Mucosa of descending colon (tissue), 3 donors: Measurements from ENCODE around the gene IGHMBP2. TPM values are rescaled to one million over a fixed set of nuclear protein-coding genes. Genes with fewer than 3 reads are reported as not detected.

Experiments used
- ATAC-seq: fragments of 200-7000 bp; cut with Tn5 transposase; one replicate; pipeline ENCODE4 v1.9.1; 2020; ENCODE audit warnings: mild to moderate bottlenecking, moderate library complexity
- DNase-seq, 3 donors: peaks; one replicate each; pipeline ENCODE4 v3.0.0-alpha.2; 2020
- H3K36me3 ChIP-seq: fragments of 200-600 bp; one replicate; pipeline ENCODE4 v1.8.0; 2021; ENCODE audit warnings: low read depth, mild to moderate bottlenecking
- H3K4me1 ChIP-seq: fragments of 200-600 bp; one replicate; pipeline ENCODE4 v1.8.0; 2021; ENCODE audit warnings: low read depth, mild to moderate bottlenecking
- H3K4me3 ChIP-seq: fragments of 200-600 bp; one replicate; pipeline ENCODE4 v1.8.0; 2021; ENCODE audit warnings: mild to moderate bottlenecking
- H3K9me3 ChIP-seq: fragments of 200-600 bp; one replicate; pipeline ENCODE4 v1.8.0; 2021; ENCODE audit warnings: mild to moderate bottlenecking
- intact Hi-C, 2 donors: fragments of 100-400 bp; cut with DNase I in 1 of 2; cut with micrococcal nuclease in 1 of 2; formaldehyde crosslinking; loops; one replicate each; pipeline versions ENCODE4 v1.11.0 to v1.11.1; 2022; cut with DNase I, micrococcal nuclease
- total RNA-seq, 3 donors: library from RNA; stranded (reverse); fragmentation: NEBNext Ultra II Directional in 2 of 3; extraction: Animal tissue kit (Norgen Biotek cat#: 25700) in 2 of 3; gene quantifications; one replicate each; pipeline versions ENCODE4 v1.2.1 to v1.2.4, GENCODE V29; 2021 to 2023
- TF ChIP-seq, protein P1 (sequence below): fragments of 200-600 bp; IDR thresholded peaks from one replicate; pipeline ENCODE4 v1.8.0; 2022; ENCODE audit warnings: antibody characterized with exemption, mild to moderate bottlenecking
- donor health status: DM: no; HTN: no; CAD: no; lungs with moderate emphysema.
- donor health status: DM: no; HTN: no; CAD: no.
- donor health status: DM: no; HTN: yes; CAD: no.

Gene IGHMBP2
- total RNA-seq, 3 donors from 2014 or later = 19.7 to 44.7 (median 25.8) TPM

GRCh38 chr11:68924073-68924925 lies 20.6 kb downstream of the IGHMBP2 start:
- H3K4me1 ChIP-seq = no peaks in the 10 kb centered on the region
- peaks cover 21% of the 10 kb centered on the region for H3K9me3 ChIP-seq
- no peak for ATAC-seq
- no peak for DNase-seq
- TF ChIP-seq, protein P1, sequence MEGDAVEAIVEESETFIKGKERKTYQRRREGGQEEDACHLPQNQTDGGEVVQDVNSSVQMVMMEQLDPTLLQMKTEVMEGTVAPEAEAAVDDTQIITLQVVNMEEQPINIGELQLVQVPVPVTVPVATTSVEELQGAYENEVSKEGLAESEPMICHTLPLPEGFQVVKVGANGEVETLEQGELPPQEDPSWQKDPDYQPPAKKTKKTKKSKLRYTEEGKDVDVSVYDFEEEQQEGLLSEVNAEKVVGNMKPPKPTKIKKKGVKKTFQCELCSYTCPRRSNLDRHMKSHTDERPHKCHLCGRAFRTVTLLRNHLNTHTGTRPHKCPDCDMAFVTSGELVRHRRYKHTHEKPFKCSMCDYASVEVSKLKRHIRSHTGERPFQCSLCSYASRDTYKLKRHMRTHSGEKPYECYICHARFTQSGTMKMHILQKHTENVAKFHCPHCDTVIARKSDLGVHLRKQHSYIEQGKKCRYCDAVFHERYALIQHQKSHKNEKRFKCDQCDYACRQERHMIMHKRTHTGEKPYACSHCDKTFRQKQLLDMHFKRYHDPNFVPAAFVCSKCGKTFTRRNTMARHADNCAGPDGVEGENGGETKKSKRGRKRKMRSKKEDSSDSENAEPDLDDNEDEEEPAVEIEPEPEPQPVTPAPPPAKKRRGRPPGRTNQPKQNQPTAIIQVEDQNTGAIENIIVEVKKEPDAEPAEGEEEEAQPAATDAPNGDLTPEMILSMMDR = no peak
- H3K36me3 ChIP-seq = peaks cover 5% of the 10 kb centered on the region
- no peak overlapping the region for H3K4me3 ChIP-seq
- intact Hi-C loops = no loop called here

DNA sequence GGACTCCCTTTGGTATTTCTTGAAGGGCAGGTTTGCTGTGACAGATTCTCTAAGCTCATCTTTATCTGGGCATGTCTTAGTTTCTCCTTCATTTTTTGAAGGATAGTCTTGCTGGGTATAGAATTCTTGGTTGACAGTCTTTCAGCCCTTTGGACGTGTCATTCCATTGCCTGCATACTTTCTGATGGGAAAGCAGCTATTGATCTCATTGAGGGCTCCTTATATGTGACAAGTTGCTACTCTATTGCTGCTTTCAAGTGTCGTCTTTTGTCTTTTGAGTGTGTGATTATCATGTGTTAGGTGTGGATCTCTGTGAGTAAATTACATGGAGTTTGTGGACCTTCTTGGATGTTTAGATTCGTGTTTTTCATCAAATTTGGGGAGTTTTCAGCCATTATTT lies 21.9 kb downstream of the IGHMBP2 start:
- Histone ChIP-seq H3K4me1 (no peaks in the 10 kb centered on the region), H3K36me3 (peaks cover 5% of the 10 kb centered on the region), H3K4me3 (no peak overlapping the region), H3K9me3 (peaks cover 21% of the 10 kb centered on the region)
- TF ChIP-seq, protein P1 = no peak
- intact Hi-C loops = no loop called here
- no peak for ATAC-seq
- DNase-seq = no peak

DNA sequence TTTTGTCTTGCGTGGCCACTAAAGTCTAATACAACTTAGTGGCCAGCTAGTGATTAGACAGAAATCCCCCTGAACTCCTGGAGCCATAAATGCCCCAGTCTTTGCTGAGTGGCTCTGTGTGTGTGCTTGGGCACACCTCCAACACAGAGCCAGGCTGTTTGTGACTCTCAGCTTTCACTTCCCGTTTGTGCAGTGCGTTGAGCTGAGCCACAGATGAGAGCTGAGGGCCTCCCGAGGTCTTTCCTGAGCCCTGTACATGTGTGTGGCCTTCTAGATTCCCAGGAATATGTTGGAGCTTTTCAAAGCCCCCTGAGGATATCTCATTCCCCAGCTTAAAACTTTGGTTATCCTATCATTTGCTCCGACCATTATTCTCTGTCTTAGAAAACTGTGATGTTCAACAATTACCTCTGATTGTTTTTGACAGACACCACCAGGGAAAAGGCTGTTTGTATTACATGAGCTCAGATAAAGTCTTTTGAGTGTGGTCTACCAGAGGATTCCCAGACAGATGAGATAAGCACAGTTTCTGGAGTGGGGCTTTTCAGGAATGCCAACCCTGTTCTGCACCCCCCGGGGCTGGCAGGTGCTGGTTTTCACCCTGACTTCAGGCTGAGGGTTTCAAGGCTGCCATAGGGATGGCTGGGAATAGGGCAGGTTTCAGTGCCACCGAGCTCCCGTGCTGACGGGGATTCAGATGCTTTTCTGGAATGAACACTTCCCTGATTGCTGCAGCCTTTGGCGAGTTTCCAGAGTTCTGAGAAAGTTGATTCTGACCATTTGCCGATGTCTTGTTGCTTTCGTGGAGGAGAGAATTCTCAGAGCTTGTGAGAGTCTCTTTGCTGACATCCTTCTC lies 23.8 kb downstream of the IGHMBP2 start:
- TF ChIP-seq, protein P1 = no peak
- Histone ChIP-seq H3K9me3 (peaks cover 21% of the 10 kb centered on the region), H3K4me1 (no peaks in the 10 kb centered on the region), H3K36me3 (peaks cover 5% of the 10 kb centered on the region), H3K4me3 (no peak overlapping the region)
- peak; percentile 45 for ATAC-seq
- DNase-seq = no peak
- intact Hi-C loops = no loop called here

GRCh38 chr11:68928136-68928880 lies 24.6 kb downstream of the IGHMBP2 start:
- H3K4me3 ChIP-seq = no peak overlapping the region
- TF ChIP-seq, protein P1 = no peak
- intact Hi-C loops = no loop called here
- no peaks in the 10 kb centered on the region for H3K4me1 ChIP-seq
- peaks cover 5% of the 10 kb centered on the region for H3K36me3 ChIP-seq
- ATAC-seq (peak; percentile 31), DNase-seq (peak in 1 of 3 donors; percentile 16)
- peaks cover 21% of the 10 kb centered on the region for H3K9me3 ChIP-seq

- Histone ChIP-seq H3K9me3 (peaks cover 21% of the 10 kb centered on the region), H3K36me3 (peaks cover under 1% of the 10 kb centered on the region), H3K4me3 (no peak overlapping the region), H3K4me1 (no peaks in the 10 kb centered on the region)
- intact Hi-C loops = no loop called here
- TF ChIP-seq, protein P1 = no peak
- DNase-seq (no peak), ATAC-seq (no peak)
Measured at GRCh38 chr11:68929135-68929534, 25.4 kb downstream of the IGHMBP2 start.
